Stimulated activated CD8-positive, alpha-beta memory T cell treated with anti-CD3 and anti-CD28 coated beads, Interleukin-4, amount 100 ng/mL, for 1 hour (primary cell): ENCODE measurements around the gene TPT1.
"Not testable (repeated sequence)": the region's sequence is repeated elsewhere in the genome, so short reads cannot be mapped to it uniquely, and the experiment has no call there.

ENCODE experiments used
- DNase-seq, 2 donors: peaks; one replicate each; pipeline ENCODE4 v3.0.0-alpha.2; 2020; ENCODE audit warnings: low read depth in 2 of 2, low spot score in 1 of 2

Gene TPT1

DNA sequence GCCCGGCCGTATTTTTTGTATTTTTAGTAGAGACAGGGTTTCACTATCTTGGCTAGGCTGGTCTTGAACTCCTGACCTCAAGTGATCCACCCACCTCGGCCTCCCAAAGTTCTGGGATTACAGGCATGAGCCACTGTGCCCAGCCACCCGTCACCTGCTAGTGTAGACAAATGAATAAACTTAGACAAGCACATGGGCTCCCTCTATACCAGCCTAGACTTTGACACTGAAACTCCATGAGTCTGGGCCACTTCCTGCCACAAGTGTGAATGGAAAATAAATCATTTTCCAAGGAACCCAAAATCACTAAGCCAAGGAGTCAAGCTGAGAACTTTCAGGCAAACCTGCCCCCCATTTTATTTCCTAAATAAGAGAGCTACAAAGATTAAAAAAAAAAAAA lies 27.0 kb upstream of the TPT1 start:
- no peak for DNase-seq

DNA sequence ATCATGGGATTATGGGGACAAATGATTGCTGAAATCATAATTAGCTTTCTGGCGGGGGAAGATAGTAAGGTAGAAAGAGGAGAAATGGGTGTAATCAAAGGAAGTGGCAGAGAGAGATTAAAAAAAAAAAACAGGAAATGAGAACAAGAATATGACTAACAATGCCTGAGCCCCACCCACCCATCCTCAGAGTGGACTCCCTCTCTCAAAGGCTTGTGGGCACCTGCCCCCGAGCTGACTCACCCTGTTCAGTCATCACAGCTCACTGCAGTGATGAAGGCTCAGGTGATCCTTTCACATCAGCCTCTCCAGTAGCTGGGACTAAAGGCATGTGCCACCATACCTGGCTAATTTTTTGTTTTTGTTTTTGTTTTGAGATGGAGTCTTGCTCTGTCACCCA lies 26.4 kb upstream of the TPT1 start:
- peak; percentile 59 to 80 for DNase-seq

DNA sequence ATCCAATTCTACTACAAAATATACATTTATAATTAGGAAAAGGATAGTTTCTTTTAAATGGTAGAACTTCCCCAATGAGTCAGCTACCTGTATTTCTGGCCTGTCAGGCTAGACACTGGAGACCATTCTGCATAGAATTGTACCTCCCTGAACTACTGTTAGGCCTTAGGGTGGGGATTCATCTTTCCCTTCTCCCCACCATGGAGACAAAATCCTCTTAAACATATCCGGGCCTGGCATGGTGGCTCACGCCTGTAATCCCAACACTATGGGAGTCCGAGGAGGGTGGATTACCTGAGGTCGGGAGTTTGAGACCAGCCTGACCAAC lies 24.5 kb upstream of the TPT1 start:
- no peak for DNase-seq

DNA sequence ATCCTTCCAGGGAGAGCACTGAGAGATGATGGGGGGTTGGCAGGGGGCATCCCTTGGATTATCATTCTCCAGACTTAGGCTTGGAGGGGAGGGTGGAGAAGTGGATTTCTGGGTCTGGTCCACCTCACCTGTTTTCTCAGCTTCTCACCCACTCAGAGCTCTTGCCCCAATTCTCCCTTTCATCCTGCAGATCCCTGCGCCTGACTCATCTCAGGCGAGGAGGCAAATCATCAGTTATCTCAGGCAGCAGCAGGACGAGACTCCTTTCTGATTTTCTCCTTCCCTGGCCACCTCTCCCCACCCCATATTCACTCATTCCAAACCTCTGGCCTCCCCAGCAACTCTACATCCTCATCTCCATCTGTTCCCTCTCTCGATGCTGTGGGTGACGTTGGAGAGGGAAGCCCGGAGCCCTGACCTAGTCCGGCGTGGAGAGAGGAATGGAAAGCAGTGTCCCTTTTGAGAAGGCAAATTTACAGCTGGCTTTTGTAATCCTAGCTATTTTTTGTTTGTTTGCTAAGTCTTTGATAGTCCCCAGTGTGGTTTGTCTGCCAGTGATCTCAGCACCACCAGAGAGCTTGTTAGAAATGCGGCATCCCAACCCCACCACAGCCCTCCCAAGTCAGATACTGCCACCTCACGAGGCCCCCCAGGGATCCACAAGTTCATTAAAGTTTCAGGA lies 24.0 kb upstream of the TPT1 start:
- no peak for DNase-seq

DNA sequence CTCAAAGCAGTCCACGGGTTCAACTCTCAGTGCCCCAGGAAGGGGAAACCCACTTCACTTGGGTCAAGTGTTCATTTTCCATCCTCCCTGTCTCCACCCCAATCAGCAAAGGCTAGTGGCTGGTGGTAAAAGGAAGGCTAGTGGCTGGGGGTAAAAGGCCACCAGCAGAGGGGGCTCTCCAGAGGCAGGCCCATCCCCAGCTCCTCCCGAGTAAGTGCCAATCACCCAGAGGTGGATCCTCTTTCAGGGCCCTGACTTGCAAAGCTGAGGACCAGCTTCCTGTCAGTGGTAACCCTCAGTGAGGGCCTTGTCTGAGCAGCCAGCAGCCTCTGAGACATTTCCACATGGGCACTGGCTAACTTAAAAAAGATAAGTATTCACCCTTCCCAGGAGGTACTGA lies 22.0 kb upstream of the TPT1 start:
- DNase-seq, result no peak

DNA sequence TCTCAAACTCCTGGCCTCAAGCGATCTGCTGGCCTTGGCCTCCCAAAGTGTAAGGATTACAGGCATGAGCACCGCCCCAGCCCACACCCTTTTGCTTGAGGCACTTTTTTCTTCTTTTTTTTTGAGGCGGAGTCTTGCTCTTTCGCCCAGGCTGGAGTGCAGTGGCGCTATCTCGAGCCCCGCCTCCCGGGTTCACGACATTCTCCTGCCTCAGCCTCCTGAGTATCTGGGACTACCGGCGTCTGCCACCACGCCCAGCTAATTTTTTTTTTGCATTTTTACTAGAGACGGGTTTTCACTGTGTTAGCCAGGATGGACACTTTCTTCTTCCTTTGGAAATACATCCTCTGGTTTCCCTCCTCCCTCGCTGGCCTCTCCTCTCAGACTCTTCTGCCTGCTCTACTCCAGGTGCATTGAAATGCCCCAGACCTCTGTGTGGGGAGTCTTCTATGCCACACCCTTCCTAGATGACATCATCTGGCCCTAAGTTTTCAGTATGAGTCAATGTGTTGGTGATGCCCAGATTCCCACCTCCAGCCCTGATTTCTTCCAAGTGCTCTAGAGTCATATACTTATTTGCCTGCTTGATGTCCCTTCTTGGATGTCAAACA lies 20.7 kb upstream of the TPT1 start:
- no peak for DNase-seq

DNA sequence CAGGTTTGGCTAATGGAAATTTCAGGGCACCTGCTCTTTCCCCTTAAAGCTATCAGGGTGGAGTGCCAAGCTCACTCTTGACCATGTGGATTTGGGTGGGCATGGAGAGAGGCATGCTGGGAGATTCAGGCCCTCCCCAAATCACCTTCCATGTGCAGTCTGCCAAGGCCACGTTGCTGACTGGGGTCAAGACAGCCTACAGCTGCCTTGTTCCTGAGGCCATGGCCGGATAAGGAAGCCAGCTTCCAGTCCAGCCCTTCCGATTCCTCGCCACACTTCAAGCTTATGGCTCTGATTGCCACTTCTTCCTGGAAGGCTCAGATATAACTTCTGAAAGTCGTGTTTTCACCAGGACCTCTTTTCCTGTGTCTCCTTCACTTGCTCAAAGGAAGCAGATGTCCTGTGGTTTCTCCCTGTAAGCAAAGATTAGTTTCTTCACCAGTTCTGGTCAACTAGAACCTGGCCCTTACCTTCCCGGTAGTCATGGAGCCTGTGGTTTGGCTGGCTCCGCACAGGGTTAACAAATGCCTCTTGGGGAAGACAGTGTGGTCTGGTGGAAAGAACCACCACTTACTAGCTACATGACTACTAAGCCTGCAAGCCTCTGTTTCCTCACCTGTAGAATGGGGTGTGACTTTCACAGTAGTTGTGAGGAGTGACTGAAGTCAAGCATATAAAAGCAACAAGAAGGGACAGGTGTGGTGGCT lies 16.1 kb upstream of the TPT1 start:
- DNase-seq, result no peak

DNA sequence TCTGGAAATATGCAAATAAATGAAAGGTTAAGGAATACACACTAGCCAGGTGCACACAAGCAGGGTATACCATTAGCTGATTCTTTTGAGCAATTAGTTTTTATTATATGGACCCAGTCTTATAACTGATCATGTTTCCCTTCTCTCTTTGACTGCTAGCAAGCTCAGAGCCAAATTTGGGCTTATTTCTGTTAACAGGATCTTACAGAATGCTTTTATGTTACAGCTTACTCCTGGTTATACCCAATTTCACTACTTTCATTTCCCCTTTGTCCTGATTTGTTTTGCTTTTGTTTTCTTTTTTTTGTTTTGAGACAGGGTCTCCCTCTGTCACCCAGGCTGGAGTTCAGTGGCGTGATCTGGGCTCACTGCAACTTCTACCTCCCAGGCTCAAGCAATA lies 12.9 kb upstream of the TPT1 start:
- DNase-seq, result no peak

DNA sequence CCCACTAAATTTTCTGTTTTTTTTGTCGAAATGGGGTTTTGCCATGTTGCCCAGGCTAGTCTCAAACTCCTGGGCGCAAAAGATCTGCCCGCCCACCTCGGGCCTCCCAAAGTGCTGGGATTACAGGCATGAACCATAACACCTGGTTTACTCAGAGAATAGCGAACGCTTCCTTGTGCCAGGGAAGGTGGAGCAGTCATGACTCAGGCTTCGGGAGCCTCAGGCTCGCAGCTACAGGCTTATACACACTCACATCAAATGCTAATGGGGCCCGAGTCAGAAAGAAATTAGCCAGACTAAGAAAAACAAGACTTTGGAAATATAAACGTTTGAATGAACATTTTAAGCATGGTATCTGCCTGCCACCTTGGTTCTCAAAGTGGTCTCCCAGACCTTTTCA lies 11.0 kb upstream of the TPT1 start:
- no peak for DNase-seq

DNA sequence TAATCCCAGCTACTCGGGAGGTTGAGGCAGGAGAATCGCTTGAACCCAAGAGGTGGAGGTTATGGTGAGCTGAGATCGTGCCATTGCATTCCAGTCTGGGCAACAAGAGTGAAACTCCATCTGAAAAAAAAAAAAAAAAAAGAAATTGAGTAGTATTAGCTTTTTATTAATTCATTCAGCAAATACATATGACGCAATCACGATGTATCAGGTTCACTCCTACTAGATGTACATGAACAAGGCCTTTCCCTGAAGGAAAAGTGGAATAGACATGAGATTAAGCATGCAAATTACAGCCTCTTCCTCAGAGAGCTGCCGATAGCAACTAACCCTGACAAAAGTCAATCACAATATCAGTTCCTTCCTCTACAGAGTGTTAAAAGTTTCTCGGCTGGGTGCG lies 9.2 kb upstream of the TPT1 start:
- no peak for DNase-seq

DNA sequence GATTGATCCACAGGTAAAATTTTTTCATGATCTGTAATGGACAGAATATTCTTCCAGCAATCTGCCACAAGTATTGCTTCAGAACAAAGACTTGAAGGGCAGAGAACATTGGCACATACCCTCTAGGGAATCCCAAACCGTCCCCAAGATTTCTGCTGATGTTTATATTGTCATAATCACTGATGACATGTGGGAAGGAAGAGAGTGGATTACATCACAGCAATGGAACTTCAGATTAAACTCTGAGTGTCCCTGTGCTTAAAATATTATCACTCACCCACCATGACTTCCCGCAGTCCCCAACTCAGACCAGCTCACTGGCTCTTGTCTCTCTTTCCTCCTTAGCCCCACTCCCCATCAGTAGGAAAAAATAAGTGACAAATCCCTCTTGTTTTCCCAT lies 8.5 kb upstream of the TPT1 start:
- no peak for DNase-seq

DNA sequence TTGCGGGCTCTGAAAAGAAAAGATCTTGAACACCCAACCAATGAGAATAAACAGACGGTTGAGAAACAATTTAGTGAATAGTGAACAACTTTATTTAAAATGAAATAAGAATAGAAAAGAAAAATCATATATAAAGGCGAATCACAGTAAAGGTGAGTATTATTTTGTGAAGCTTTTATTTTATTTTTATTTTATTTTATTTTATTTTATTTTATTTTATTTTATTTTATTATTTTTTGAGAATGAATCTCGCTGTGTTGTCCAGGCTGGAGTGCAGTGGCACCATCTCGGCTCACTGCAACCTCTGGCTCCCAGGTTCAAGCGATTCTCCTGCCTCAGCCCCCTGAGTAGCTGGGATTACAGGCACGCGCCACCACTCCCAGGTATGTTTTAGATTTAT lies 3.1 kb upstream of the TPT1 start:
- not testable (repeated sequence) for DNase-seq

DNA sequence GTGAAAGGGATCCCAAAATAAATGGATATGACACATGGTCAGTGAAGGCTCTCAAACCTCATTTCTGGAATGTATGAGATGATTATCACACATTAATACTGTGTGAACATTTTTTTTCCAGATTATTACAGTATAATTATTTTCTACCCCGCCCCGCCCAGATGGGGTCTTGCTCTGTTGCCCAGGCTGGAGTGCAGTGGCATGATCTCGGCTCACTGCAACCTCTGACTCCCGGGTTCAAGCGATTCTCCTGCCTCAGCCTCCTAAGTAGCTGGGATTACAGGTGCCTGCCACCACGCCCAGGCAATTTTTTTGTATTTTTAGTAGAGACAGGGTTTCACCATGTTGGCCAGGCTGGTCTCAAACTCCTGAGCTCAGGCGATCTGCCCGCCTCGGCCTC lies 2.1 kb upstream of the TPT1 start:
- not testable (repeated sequence) for DNase-seq

DNA sequence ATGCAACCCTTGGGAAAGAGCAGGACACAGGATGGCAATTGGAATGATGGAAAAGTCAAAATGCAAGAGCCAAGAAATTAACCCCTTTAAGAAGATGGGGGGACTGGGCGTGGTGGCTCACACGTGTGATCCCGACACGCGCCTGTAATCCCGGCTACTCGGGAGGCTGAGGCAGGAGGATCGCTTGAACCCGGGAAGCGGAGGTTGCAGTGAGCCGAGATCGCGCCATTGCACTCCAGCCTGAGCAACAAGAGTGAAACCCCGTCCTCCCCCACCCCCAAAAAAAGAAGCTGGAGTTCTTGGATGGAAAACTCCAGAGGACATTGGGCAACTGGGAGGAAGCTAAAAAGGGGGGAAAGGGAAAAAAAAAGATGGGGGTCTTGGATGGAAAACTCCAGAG lies 1.7 kb upstream of the TPT1 start:
- not testable (repeated sequence) for DNase-seq

DNA sequence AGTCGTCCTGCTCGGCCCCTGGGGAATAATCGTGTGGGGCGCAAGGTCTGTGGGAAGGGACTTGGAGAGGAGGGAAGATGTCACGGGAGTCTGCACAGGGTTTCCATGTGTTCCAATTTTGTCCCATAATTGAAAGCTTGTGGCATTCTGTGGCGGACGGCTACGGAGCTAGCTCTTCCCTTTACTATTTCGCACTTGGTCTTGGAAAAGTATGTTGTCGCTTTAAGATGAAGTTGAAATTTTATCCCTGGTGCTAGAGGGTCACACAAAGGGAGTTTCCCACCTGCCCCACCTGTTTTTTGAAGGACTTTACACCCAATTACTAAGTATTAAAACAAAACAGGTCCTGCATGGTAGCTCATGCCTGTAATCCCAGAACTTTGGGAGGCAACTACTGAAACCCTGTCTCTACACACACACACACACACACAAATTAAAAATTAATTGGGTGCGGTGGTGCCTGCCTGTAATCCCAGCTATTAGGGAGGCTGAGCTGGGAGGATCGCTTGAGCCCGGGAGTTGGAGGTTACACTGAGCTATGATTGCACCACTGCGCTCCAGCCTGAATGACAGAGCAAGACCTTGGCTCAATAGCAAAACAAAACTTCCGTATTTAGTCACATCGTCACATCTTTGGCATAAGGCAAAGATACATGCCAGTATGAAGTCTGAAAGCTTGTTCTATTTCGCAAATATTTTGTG lies 967 bp upstream of the TPT1 start:
- DNase-seq, result no peak

DNA sequence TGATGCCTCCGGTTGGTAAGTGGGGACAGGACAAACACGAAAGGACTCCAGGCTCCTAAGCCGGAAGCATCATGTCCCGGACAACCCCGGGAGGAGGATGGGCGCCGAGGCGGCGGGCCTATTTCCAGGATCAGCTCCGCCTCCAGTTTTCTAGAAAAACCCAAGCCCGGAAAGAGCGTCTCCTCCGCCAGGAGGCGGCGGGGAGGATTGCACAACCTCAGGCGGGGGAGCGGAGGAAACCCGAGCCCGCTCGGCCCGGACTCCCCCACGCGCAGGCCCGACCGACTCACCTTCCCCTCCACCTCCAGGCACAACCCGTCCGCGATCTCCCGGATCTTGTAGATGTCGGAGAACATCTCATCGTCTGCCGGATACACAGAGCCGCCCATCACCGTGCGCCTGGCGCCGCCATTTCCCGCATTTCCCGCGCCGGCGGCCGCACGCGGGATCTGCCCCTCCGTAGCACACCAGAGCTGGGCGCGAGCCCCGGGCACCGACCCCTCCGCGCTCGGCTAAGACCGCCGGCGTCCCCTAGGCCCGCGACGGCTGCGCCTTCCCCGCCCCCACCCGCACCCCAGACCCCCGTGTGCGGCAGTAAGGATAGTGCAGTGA lies 455 bp downstream of the TPT1 start:
- peak; percentile 57 for DNase-seq

DNA sequence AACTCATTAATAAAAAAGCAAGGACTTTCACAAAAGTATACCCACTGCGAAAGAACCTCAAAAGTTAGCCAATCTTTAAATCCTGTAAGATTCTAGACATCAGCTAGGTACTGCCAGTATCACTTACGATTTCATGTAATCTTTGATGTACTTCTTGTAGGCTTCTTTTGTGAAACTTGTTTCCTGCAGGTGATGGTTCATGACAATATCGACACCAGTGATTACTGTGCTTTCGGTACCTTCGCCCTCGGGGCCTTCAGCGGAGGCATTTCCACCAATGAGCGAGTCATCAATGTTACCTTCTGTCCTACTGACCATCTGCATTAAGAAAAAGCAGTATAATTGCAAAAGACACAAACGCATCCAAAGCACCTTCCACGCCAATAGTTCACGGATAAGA lies 1.1 kb downstream of the TPT1 start:
- DNase-seq, result no peak

DNA sequence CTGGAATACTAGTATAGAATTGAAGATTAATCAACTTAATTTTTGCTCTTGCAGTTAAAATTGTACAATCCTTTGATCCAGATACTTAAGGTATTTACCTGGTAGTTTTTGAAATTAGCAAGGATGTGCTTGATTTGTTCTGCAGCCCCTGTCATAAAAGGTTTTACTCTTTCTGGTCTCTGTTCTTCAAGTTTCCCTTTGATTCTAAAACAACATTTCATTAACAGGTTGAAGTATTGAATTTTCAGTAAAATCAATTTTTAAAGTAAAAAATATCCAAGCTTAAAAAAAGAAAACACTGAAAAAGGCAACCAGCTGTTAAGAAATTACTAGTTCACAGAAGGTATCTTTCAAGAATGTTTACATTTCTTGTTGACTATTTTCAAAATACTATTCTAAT lies 1.6 kb downstream of the TPT1 start:
- DNase-seq, result no peak

DNA sequence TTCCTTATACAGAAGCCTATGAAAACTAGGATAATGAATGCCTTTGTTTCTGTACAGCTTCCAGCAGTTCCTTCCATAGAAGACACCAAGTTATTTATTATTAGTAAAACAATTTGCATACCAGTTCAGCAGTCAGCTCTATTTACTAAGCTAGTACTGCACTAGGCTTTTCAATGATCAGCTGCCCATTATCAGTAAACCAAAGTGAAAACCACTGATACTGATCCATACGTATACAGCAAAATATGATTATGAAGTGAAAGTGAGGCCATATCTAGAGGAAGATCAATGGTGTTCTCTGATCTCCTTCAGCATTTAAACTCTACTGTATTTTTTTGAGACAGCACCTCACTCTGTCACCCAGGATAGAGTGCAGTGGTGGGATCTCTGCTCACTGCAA lies 3.2 kb downstream of the TPT1 start:
- no peak for DNase-seq

DNA sequence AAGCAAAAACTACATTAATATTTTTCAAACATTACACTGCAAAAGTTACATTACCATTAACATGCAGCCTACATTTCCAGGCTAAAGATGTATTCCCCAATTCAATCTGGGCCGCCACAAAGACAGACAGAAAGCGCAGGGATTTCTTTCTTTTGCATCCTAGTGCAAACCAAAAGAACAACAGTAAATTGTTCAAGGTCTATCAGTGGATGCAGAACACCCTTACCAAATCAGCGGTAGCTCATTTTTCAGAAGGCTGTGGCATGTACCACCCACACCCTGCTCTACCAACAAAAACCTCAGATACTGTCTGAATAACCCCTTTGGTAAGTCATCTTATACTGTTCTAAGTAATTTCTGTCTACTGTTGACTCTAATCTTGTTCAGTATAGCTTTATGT lies 3.6 kb downstream of the TPT1 start:
- DNase-seq, result no peak

DNA sequence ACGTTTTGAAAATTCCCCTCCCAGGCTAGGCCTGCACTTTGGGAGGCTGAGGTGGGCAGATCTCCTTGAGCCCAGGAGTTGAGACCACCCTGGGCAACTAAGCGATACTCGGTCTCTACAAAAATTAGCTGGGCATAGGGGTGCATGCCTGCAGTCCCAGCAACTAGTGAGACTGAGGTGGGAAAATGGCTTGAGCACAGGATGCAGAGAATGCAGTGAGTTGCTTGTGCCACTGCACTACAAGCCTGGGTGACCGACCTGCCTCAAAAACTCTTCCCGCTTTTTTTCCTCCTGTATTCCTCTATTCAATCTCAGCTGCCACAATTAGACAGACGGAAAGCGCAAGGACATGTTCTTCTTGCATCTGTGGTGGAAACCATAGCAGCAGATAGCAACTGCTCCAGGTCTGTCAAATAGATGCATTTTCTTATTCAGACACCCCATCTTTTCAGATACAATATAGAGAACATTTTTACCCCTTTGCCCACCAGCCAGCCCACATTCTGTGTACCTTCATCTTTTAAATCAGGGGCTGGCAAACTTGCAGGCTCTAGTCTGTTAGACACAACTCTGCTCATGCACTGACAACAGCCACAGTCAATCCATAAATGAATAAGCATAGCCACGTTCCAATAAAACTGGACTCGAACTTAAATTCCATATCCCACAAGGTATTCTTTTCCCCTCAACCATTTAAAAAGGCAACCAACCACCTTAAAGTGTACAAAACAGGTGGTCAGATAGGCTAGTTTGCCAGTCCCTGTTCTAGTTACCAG lies 4.8 kb downstream of the TPT1 start:
- DNase-seq, result no peak
